ENCODE measurements around the gene ANKS4B.
"Not testable (repeated sequence)": the region's sequence is repeated elsewhere in the genome, so short reads cannot be mapped to it uniquely, and the experiment has no call there.

The ANKS4B gene

GRCh38 chr16:21263640-21264570 lies 30.4 kb downstream of the ANKS4B start:
- peak; percentile 10 for DNase-seq

GRCh38 chr16:21264571-21265036 lies 31.1 kb downstream of the ANKS4B start:
- no peak for DNase-seq

- DNase-seq: no peak
Measured at GRCh38 chr16:21265104-21265837, 31.8 kb downstream of the ANKS4B start.

DNA sequence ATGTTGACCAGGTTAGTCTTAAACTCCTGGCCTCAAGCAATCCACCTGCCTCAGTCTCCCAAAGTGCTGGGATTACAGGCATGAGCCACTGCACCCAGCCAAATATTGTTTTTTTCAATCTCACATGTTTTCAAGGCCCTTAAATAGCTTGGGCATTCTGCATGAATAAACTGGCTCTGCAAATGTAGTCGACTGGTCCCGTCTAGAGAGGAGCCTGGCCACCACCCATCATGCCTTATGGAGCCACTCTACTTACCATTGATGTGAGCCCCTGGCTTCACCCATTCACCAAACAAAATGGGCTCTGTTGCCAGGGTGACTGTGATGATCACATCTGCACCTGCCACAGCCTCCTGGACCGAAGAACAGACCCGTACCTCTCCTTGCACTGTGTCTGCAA lies 33.8 kb downstream of the ANKS4B start:
- DNase-seq: no peak

DNA sequence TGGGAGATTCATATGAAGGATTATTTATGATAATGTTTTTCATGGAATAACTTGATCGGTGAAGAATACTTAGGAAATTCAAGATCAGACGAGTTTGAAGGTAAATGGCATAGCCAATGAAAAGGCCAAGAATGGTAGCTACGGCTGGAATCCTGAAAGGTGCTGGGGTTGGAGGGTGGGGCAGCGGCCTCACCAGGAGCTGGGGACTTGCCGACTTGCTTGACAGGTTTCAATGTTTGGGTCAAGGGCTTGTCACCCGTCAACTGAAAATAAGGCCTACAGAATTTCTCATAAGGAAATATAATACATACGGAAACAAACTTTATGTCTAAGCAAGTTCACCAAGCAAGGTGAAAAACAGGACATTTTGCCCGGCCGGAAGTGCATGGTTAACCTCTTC lies 34.7 kb downstream of the ANKS4B start:
- DNase-seq: no peak

- no peak for DNase-seq
Measured at GRCh38 chr16:21272253-21272652, 38.8 kb downstream of the ANKS4B start.

- DNase-seq: not testable (repeated sequence)
Measured at GRCh38 chr16:21272763-21273162, 39.3 kb downstream of the ANKS4B start.

DNA sequence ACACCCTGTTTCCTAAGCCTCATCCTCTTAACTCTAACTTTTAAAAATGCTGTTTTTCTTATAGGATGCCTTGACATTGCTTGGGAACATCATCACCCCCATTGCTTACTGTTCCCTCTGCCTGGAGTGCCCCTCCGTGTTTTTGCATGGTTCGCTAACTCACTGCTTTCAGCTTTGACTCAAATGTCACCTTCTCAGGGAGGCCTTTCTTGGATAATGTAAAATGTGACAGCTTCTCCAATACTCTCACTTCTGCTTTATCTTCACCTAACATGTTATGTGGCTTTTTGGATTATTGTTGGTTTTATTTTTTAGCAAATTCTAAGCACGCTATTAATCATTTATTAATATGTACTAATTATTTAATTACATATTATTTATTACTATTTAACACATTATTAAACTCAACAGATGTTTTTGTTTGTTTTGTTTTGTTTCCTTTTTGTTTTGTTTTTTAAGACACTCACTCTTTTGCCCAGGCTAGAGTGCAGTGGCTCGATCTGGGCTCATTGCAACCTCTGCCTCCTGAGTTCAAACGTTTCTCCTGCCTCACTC lies 40.8 kb downstream of the ANKS4B start:
- no peak for DNase-seq

DNA sequence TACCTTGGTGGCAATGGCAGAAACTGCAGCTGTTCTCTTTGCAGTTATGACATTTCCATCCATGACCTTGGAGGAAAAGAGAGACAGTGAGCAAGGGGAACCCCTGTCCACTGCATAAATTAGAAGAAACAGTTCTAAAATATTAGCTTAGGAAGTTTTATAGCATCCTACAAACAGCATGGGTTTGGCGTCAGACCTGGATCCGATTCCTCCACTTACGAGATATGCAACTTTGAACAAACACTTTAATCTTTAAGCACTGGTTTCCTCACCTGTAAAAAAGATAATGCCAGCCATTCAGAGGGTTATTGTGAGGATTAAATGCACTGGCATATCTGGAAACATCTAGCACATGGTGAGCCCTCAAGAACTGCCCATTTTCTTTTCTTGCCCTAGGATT lies 42.0 kb downstream of the ANKS4B start:
- DNase-seq: no peak

DNA sequence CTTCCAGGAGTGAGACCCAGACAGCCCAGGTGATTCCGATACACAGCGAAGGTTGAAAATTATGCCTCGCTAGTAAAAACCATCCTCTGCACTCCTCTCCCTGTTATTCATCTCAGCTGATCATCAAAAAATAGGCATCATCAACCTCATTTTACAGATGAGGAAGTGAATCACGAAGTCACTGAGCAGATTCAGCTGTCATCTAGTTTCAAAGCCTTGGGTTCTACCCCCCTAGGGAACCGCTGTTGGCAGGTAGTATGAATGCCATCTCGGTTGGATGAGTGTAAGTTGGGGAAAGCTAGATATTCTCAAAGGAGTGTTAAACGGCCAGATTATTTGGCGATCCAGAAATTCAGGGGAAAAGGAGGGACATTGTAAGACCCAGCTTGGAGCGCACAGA lies 42.6 kb downstream of the ANKS4B start:
- DNase-seq: no peak

GRCh38 chr16:21277045-21277926 lies 43.8 kb downstream of the ANKS4B start:
- peak; percentile 6 for DNase-seq

DNA sequence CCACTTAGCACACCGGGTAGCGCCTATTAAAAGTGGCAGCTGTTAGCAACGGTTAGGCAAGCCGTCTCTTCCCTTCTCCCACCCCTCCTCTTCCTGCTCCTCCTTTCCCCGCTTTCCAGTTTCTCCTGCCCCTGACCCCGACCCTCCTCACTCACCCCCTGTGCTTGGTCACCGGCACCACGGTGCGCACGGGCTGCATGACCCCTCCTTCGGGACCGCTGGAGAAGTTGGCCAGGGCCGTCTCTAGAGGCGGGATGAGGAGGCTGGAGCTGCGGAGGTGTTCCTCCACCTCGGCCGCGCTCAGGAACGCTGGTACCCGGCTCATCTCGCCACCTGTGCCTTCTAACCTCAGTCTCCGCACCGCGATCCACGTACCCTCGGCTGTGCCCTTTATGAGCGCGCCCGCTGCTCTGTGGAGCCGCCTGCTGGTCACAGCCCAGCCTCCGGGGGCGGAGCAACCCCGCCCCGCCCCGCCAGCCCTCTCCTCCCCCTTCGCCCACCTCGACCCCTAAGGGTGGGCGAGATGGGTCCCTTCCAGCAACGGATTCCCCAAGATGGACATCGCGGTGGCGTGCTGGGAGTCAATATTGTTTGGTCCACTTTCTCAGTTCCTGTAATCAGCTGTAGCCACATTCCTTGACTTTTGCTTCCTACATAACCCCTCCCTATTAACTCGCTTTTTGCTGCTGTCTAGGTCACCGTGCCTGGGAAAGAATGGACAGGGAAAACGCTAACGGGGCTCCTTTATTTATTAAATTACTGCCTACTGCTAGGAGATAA lies 44.6 kb downstream of the ANKS4B start, which contains the start of gene CRYM:
TSS of gene CRYM (minus strand) at position 364 of the 780 bp plus-strand sequence. CDS start at position 325, 39 bp downstream.
- DNase-seq: peak; percentile 66

DNA sequence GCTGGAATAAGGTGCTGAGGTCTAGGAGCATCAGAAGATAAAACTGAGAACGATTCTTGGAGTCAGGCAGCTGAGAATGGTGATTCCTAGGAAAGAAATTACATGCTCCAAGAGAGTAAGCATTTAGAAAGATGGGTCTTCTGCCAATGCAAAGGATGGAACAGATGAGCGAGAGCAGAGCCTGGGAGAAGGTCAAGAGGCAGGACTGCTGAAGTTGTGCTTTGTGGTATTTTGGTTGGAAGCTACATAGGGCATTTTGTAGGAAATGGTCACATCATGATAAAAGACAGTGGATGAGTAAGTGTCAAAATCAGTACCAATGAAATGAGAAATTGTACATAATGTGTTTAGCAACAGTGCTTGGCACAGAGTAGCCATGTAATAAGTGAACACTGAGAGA lies 46.0 kb downstream of the ANKS4B start:
- no peak for DNase-seq

DNA sequence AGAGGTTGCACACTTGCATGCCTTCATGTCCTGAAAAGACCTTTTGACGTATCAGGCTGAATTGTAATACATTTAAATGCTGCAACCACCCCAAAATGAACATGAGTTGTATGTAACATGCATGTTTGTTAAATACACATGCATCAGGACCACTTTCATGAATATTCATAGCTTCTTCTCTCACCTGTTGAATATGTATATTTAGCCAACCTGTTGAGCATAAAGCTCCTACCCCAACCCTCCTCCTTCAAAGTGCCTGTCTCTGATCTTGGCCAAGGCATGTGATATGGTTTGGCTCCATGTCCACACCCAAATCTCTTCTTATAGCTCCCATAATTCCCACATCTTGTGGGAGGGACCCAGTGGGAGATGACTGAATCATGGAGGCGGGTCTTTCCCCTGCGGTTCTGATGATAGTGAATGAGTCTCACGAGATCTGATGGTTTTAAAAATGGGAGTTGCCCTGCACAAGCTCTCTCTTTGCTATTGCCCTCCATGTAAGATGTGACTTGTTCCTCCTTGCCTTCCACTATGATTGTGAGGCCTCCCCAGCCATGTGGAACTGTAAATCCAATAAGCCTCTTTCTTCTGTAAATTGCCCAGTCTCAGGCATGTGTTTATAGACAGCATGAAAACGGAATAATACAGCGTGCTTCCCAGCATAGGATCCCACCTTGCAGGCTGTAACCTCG lies 48.3 kb downstream of the ANKS4B start:
- no peak for DNase-seq

- peak; percentile 58 for DNase-seq
Measured at GRCh38 chr16:21283521-21284289, 50.2 kb downstream of the ANKS4B start.

GRCh38 chr16:21284414-21284813 lies 50.9 kb downstream of the ANKS4B start:
- DNase-seq: no peak

- no peak for DNase-seq
Measured at GRCh38 chr16:21285314-21285713, 51.8 kb downstream of the ANKS4B start.

GRCh38 chr16:21289789-21290188 lies 56.3 kb downstream of the ANKS4B start:
- DNase-seq: not testable (repeated sequence)

DNA sequence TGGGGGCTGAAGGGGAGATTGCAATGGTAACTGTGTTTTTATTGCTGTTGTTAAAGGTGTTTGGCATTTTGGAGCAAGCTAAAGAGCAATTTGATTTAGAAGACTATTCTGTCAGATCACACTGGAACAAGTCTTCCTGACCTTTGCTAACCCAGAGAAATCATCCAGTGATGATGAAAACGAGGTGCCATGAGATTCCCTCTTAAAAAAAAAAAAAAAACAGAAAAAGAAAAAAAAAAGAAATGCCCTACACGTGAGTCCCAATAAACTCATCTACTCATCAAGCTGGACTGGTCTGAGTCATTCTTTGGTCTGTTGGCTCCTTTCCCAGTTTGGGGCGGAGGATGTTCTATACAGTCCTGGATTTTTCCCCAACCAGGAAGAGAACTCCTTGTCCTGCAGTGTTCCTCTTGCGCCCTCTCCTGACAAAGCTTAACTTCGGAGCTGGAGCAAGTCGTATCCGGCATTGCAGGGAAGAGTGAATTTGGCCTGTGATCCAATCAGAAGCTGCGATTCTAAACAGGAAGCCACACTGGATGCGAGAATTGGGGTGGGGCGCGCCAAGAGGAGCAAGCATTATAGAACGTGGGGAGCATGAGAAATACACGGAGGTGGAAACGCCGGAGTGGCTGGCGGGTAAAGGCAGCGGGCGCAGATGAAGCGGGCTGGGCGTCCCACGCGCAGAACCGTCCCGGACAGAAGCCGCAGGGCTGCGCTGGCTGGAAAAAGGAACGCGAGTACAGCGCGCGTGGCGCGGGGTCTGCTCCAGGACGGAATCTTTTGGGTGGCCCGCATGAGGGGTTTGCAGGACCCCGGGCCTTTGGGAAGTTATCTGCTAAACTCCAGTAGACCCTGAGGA lies 67.0 kb downstream of the ANKS4B start:
- DNase-seq: peak; percentile 96

Measured in NCI-H82 (cell line).